NCI-H2081 (cell line): ENCODE measurements around the gene P2RY14.

Experiments used
- DNase-seq, 2 experiments: peaks; one replicate each; lab custom pipeline; 2025; lab: John Stamatoyannopoulos, UW

P2RY14 gene

GRCh38 chr3:151300539-151300938, 22.2 kb upstream of the P2RY14 start:
- no peak for DNase-seq

- DNase-seq, result peak in 1 of 2 experiments; percentile 31
Observed at GRCh38 chr3:151299006-151299405, 20.7 kb upstream of the P2RY14 start.

DNA sequence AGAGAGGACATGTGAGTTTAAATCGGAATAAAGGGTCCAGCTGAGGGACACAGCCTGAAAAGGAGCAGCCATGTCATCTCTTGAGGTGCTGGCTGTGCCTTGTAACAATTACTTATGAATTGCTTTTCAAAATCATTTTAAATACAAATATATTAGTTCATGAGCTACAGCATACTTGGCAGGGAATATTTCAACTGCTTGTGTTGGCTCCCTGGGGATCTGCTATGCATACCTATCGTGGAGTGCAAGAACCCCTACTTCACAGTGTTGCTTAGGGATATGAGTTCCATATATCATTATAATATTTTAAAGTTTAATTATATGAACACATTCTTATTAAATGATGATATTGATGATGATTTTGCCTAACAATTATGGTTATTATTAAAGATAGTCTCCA, 19.1 kb upstream of the P2RY14 start:
- DNase-seq, result no peak

DNA sequence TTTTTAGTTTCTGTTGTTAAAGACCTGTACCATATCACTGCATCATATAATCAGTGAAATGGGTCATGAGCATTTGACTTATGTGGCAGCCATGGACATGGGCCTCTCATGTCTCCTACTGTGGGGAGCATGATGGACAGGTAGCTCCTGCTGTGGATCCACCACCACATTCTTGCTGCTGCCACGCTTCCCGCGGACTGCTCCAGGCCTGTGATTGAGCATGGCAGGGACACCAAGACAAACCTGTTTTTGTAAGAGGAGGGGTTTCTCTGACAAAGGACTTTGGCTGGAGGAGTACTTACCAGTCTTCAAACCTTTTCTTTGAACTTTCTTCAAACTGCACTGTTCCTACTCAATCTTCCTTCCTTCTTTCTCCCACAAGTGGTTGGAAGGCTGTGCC, 17.9 kb upstream of the P2RY14 start:
- DNase-seq, result no peak

DNA sequence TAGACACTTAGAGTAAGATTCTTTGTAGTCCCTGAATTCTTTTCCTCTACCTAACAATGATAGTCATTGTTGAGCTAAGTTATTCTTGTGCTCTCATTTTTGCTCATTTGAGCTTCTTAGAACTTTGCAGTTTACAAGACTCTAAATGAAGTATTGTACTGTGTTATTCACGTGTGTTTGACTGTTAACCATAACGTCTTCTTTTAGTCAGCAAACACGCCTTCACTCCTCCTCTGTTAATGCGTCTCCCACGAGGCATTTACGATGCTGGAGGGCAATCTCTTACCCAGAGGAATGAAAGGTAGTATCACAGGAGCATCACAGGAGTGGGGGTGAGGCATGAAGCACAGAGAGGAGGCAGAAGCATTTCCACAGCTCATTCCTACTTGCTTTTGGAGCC, 14.8 kb upstream of the P2RY14 start:
- DNase-seq, result no peak

- DNase-seq, result peak in 1 of 2 experiments; percentile 22
Observed at GRCh38 chr3:151290673-151291072, 12.3 kb upstream of the P2RY14 start.

GRCh38 chr3:151289445-151289844, 11.1 kb upstream of the P2RY14 start:
- DNase-seq, result no peak

DNA sequence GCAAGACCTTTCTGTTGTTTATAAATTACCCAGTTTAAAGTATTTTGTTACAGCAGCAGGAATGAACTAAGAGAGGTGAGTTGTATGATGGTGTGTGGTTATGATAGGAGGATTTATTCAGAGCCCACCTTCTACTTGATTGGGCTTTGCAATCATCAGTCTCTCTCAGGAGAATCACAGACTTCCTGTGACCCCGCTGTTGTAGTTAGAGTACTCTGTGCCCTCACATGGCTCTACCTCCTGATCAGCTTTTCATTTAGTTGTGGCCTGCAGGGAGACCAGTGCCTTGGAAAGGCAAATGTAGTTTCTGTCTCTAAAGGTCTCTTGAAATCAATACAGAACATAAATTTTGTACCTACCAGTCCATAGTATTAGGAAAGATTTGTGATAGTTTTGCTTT, 7.6 kb upstream of the P2RY14 start:
- DNase-seq, result no peak

GRCh38 chr3:151283907-151284461, 5.6 kb upstream of the P2RY14 start:
- DNase-seq, result no peak

GRCh38 chr3:151283387-151283786, 5.0 kb upstream of the P2RY14 start:
- DNase-seq, result no peak

DNA sequence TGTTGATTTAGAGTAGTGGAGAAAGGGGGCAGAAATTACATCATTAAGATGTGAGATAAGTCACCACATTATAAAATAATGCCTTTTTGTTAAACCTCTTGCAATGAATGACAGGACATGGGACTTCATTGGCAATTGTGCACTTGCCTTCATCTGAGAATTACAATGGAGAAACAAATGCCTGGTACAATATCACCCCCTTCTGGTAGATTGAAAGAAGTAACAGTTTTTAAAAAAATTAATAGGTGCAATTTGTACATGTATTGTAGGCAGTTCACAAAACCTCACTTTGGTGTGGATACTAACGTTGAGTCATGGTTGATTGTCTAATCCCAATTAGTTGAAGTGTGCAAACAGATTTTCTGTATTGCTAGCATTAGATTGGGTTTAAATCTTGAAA, 4.6 kb upstream of the P2RY14 start:
- DNase-seq, result peak; percentile 69 to 76

DNA sequence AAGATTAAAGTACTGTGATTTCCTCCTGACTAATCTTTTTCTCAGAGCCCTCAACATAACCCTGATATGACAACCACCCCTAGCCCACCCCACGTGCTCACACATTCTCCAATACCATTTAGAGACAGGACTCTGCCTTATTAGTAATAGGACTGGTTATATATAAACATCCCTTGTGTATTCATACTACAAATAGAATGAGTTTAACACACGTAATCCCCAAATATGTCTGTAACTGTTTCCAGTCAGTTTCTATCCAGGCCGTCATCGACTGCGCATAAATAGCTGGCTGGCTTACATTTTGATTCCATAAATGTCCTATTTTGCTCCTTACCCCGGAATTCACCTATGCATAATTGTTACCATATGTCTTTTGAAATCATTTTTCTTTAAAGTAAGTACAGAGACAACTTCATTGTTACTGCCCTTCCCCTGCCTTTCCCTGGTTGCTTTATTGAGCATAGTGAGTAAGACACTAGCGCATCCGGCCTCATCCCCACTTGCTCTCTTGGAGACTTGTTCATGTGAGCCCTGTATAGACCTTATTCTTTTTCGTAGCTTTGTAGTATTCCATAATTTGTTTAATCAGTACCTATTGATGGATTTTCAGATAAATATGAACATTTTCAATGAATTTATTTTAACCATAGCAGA, 3.5 kb upstream of the P2RY14 start:
- DNase-seq, result no peak

DNA sequence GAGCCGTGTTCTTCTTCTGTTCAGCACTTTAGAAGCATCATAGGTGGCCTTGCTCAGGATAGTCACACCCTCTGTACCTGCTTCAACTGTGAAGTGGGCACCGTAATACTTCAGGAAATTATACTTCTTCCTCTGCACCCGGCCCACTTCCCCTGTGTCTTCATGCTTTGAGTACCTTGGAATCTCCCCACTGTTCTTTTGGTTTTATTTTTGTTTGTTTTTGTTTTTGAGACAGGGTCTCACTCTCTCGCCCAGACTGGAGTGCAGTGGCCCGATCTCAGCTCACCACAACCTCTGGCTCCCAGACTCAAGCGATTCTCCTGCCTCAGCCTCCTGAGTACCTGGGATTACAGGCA, 1.7 kb downstream of the P2RY14 start:
- DNase-seq, result no peak

- DNase-seq, result no peak
Observed at GRCh38 chr3:151276038-151276686, 2.2 kb downstream of the P2RY14 start.

- no peak for DNase-seq
Observed at GRCh38 chr3:151275091-151275490, 3.3 kb downstream of the P2RY14 start.

GRCh38 chr3:151269631-151270030, 8.7 kb downstream of the P2RY14 start:
- no peak for DNase-seq

- no peak for DNase-seq
Observed at GRCh38 chr3:151268267-151269235, 9.8 kb downstream of the P2RY14 start.

GRCh38 chr3:151267066-151267465, 11.3 kb downstream of the P2RY14 start:
- DNase-seq, result no peak

DNA sequence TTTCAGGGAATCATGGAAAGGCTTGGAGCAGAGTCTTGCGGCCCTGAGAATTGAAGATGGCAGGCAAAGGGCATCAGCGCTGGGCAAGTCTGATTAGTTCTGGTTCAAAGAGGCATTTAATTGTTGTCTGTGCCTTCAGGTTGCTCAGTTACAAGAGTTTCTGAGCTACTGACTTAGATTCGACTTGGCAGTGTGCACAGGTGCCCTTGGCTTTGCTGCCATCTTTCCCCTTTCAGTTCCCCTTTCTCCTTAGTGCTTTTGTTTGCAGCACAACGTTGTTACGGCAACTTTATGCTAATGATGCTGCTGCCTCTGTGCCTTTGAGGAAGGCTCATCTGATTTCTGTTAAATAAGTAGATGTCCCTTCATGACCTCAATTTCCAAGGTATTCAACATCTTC, 12.5 kb downstream of the P2RY14 start:
- peak; percentile 9 to 26 for DNase-seq

- DNase-seq, result no peak
Observed at GRCh38 chr3:151265166-151265565, 13.2 kb downstream of the P2RY14 start.

GRCh38 chr3:151264605-151265004, 13.7 kb downstream of the P2RY14 start:
- no peak for DNase-seq

- DNase-seq, result no peak
Observed at GRCh38 chr3:151262871-151263525, 15.3 kb downstream of the P2RY14 start.
